Mesenchymal stem cell (in vitro differentiated cells and primary cell): ENCODE data around the gene SPAG7. TPM values are rescaled to one million over a fixed set of nuclear protein-coding genes. Genes with fewer than 3 reads are reported as not detected.

Experiments used
- DNase-seq: peaks from one replicate; pipeline ENCODE4 v3.0.0-alpha.2; 2013
- H2AFZ ChIP-seq: one replicate; pipeline ENCODE4 v1.6.1; 2013; ENCODE audit warnings: low read depth, mild to moderate bottlenecking, control low read depth, inconsistent platforms, low read length, moderate library complexity
- H2AK5ac ChIP-seq: 2 replicates; pipeline ENCODE4 v1.6.1; 2013; ENCODE audit warnings: low read length, moderate library complexity, mild to moderate bottlenecking, inconsistent platforms; ENCODE audit not compliant: severe bottlenecking
- H2BK120ac ChIP-seq: one replicate; pipeline ENCODE4 v1.6.1; 2013; ENCODE audit warnings: low read depth, mild to moderate bottlenecking, inconsistent platforms, low read length, moderate library complexity
- H2BK12ac ChIP-seq, 2 experiments: one replicate each; pipeline ENCODE4 v1.6.1; 2013; ENCODE audit warnings: inconsistent platforms in 2 of 2, low read length in 2 of 2, mild to moderate bottlenecking in 2 of 2, moderate library complexity in 2 of 2, control low read depth in 1 of 2
- H2BK15ac ChIP-seq: one replicate; pipeline ENCODE4 v1.6.1; 2013; ENCODE audit warnings: mild to moderate bottlenecking, low read depth, inconsistent platforms; ENCODE audit not compliant: poor library complexity, severe bottlenecking
- H2BK5ac ChIP-seq: 2 replicates; pipeline ENCODE4 v1.6.1; 2013; ENCODE audit warnings: low read depth, mild to moderate bottlenecking, low read length, control low read depth, inconsistent platforms; ENCODE audit not compliant: poor library complexity, severe bottlenecking
- H3K14ac ChIP-seq, 2 experiments: one replicate each; pipeline ENCODE4 v1.6.1; 2013; ENCODE audit warnings: inconsistent platforms in 2 of 2, low read length in 2 of 2, control low read depth in 1 of 2, mild to moderate bottlenecking in 1 of 2, moderate library complexity in 1 of 2
- H3K18ac ChIP-seq, 2 experiments: one replicate each; pipeline ENCODE4 v1.6.1; 2013; ENCODE audit warnings: inconsistent platforms in 2 of 2, low read length in 2 of 2, control low read depth in 1 of 2, low read depth in 1 of 2, mild to moderate bottlenecking in 1 of 2
- H3K23ac ChIP-seq, 2 experiments: one replicate each; pipeline ENCODE4 v1.6.1; 2013; ENCODE audit warnings: inconsistent platforms in 2 of 2, low read length in 2 of 2, mild to moderate bottlenecking in 2 of 2, moderate library complexity in 2 of 2, control low read depth in 1 of 2
- H3K27ac ChIP-seq: 2 replicates; pipeline ENCODE4 v1.5.1; 2013; ENCODE audit warnings: mild to moderate bottlenecking, moderate library complexity, low read length, control low read depth, inconsistent platforms; ENCODE audit not compliant: poor library complexity, severe bottlenecking
- H3K27me3 ChIP-seq, 2 experiments: 2 replicates each; pipeline versions ENCODE4 v1.6.1 to v1.7.0; 2013; ENCODE audit warnings: low read length in 2 of 2, mild to moderate bottlenecking in 2 of 2, moderate library complexity in 2 of 2, control low read depth in 1 of 2, inconsistent platforms in 1 of 2; ENCODE audit not compliant: control insufficient read depth in 1 of 2, insufficient read depth in 1 of 2
- H3K36me3 ChIP-seq, 2 experiments: 2 replicates each; pipeline versions ENCODE4 v1.6.1 to v1.7.0; 2013; ENCODE audit warnings: low read length in 2 of 2, control low read depth in 1 of 2, inconsistent platforms in 1 of 2, low read depth in 1 of 2, mild to moderate bottlenecking in 1 of 2; ENCODE audit not compliant: insufficient read depth in 2 of 2, control insufficient read depth in 1 of 2
- H3K4ac ChIP-seq, 2 experiments: one replicate each; pipeline ENCODE4 v1.6.1; 2013; ENCODE audit warnings: inconsistent platforms in 2 of 2, low read length in 2 of 2, mild to moderate bottlenecking in 2 of 2, moderate library complexity in 2 of 2, control low read depth in 1 of 2, low read depth in 1 of 2
- H3K4me1 ChIP-seq: 2 replicates; pipeline ENCODE4 v1.6.1; 2013; ENCODE audit warnings: low read depth, low read length, control low read depth; ENCODE audit not compliant: control insufficient read depth, insufficient read depth
- H3K4me2 ChIP-seq: 2 replicates; pipeline ENCODE4 v1.6.1; 2013; ENCODE audit warnings: low read length, mild to moderate bottlenecking, inconsistent platforms; ENCODE audit not compliant: poor library complexity, severe bottlenecking
- H3K4me3 ChIP-seq, 2 experiments: 2 replicates each; pipeline versions ENCODE4 v1.5.1 to v1.7.0; 2013; ENCODE audit warnings: low read length in 2 of 2, mild to moderate bottlenecking in 2 of 2, control low read depth in 1 of 2, low read depth in 1 of 2; ENCODE audit not compliant: insufficient read depth in 1 of 2
- H3K79me1 ChIP-seq: replicated peaks from 2 replicates; pipeline ENCODE4 v1.6.1; 2013; ENCODE audit warnings: mild to moderate bottlenecking, control low read depth, low read length, inconsistent platforms; ENCODE audit not compliant: poor library complexity, severe bottlenecking
- H3K9ac ChIP-seq: 2 replicates; pipeline ENCODE4 v1.7.0; 2013; ENCODE audit warnings: mild to moderate bottlenecking, low read length, moderate library complexity
- H3K9me3 ChIP-seq: 2 replicates; pipeline ENCODE4 v1.7.0; 2013; ENCODE audit warnings: mild to moderate bottlenecking, low read length; ENCODE audit not compliant: control insufficient read depth
- H4K8ac ChIP-seq: one replicate; pipeline ENCODE4 v1.6.1; 2013; ENCODE audit warnings: inconsistent platforms, mild to moderate bottlenecking, low read length, moderate library complexity
- H4K91ac ChIP-seq: one replicate; pipeline ENCODE4 v1.6.1; 2013; ENCODE audit warnings: mild to moderate bottlenecking, low read length, inconsistent platforms
- WGBS: methylation state at CpG from one replicate; pipeline ENCODE4 v1.1.7; 2013; ENCODE audit warnings: mixed read lengths; 5-methylcytosine and 5-hydroxymethylcytosine counted together
- polyA plus RNA-seq, 2 experiments: library from polyadenylated mRNA; stranded (reverse); fragments of 200-250 nt; gene quantifications; one replicate each; pipeline ENCODE4 v1.2.3, GENCODE V29; 2013

Gene SPAG7, protein sequence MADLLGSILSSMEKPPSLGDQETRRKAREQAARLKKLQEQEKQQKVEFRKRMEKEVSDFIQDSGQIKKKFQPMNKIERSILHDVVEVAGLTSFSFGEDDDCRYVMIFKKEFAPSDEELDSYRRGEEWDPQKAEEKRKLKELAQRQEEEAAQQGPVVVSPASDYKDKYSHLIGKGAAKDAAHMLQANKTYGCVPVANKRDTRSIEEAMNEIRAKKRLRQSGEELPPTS
- 51.2 TPM for polyA plus RNA-seq (2013, experiment 1 of 2)
- 49.7 TPM for polyA plus RNA-seq (2013, experiment 2 of 2)

DNA sequence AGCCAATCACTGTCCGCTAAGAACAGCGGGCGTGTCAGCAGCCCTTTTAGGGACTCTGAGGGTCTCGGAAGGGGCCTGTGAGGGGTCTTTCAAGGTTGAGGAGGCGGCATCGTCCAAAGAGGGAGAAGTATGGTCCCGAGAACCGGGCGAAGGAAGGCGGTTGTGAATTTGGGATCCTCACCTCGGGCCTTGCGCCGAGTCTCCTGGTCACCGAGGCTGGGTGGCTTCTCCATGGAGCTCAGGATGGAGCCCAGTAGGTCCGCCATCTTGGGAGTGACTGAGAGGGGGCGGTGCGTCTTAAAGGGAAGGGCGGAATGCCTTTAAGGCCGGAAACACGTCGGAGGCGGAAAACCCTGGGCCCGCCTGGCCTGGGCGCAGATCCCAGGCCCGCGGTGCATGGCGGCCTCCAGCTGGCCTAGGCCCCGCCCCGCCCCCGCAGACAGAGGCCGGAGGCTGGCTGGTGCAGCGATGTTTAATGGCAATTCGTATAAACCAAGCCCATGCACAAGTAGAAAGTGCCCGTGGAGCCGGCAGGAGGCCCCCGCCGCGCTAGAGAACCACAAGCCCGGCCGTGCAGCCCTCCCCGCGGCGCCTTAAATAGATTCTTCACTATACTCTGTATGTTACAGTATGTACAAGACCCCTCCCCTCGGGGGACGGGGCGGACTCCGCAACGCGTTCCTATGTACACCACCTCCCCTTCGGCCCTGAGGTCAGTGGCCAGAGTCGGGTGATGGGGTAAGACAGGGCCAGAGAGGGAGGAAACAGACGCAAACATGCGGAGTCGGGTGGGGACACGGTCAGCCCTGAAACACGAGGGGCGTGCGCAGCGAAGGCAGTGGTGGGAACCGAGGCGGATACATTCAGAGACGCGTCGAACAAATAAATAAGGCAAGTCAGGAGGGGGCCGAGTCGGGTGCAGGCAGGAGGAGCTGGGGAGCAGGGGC is at the start of gene SPAG7:
SPAG7 (minus strand) TSS at position 279 of the 947 bp plus-strand sequence; CDS start at position 266, 13 bp downstream.
- Histone ChIP-seq H3K79me1 (peaks cover 26% of the 10 kb centered on the region), H3K14ac (peak within 1 kb of the TSS in 1 of 2 experiments; percentile 95), H3K4ac (peak within 1 kb of the TSS; percentile 97), H3K9ac (peak within 1 kb of the TSS; percentile 99), H3K4me1 (peaks cover 31% of the 10 kb centered on the region), H2AFZ (peak within 1 kb of the TSS; percentile 64), H3K4me2 (peak within 1 kb of the TSS; percentile 83), H3K27me3 (no peaks in the 10 kb centered on the region), H2BK12ac (peak within 1 kb of the TSS; percentile 80 to 85), H2AK5ac (peak within 1 kb of the TSS; percentile 90), H4K8ac (peak within 1 kb of the TSS; percentile 98), H3K18ac (peak within 1 kb of the TSS; percentile 94 to 99), H3K36me3 (peaks cover 29 to 38% of the 10 kb centered on the region in 2 experiments), H4K91ac (peak within 1 kb of the TSS; percentile 97), H3K9me3 (no peaks in the 10 kb centered on the region), H3K4me3 (peak within 1 kb of the TSS; percentile 66 to 94), H3K27ac (peak within 1 kb of the TSS; percentile 100), H2BK5ac (peak within 1 kb of the TSS; percentile 96), H2BK15ac (peak within 1 kb of the TSS; percentile 100), H2BK120ac (peak within 1 kb of the TSS; percentile 92), H3K23ac (peak within 1 kb of the TSS in 1 of 2 experiments; percentile 47)
- DNase-seq, result peak; percentile 98
- WGBS, result under 1% methylated on average over 66 of the region's 66 CpGs

DNA sequence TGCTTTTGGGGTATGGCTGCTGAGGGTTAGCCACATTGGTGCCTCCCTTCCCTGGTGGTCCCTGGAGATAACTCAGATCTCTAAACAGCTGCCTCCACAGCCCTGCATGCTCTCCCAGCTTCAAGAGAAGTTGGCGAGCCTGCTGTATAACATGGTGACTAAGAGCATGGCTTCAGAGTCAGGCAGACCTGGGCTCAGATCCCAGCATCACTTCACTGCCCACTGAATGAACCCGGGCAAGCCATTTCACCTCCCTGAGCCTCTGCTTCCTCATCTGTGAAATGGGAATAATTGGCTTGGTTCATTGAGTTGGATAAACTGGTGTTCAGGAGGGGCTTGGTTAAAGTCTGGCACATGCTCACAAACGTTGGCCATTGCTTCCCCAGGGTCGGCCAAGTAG is 46.7 kb upstream of the SPAG7 start:
- peaks cover 2% of the 10 kb centered on the region for H3K4me1 ChIP-seq
- no peak overlapping the region for H3K4me3 ChIP-seq
- H2BK15ac ChIP-seq, result no peak overlapping the region
- H3K27ac ChIP-seq, result no peak overlapping the region
- no peak overlapping the region for H2BK120ac ChIP-seq
- no peak overlapping the region for H2AK5ac ChIP-seq
- H2BK5ac ChIP-seq, result no peak overlapping the region
- H3K4me2 ChIP-seq, result no peak overlapping the region
- no peak overlapping the region for H4K91ac ChIP-seq
- H3K36me3 ChIP-seq, result peaks cover 75 to 77% of the 10 kb centered on the region in 2 experiments
- no peak overlapping the region for H3K23ac ChIP-seq
- no peaks in the 10 kb centered on the region for H3K27me3 ChIP-seq
- no peak overlapping the region for H2BK12ac ChIP-seq
- WGBS, result 100% methylated on average over 4 of the region's 4 CpGs
- H3K9ac ChIP-seq, result no peak overlapping the region
- H3K9me3 ChIP-seq, result no peaks in the 10 kb centered on the region
- peaks cover 34% of the 10 kb centered on the region for H3K79me1 ChIP-seq
- no peak overlapping the region for H3K18ac ChIP-seq
- H2AFZ ChIP-seq, result no peak overlapping the region
- no peak for DNase-seq
- no peak overlapping the region for H3K14ac ChIP-seq
- no peak overlapping the region for H3K4ac ChIP-seq
- no peak overlapping the region for H4K8ac ChIP-seq

DNA sequence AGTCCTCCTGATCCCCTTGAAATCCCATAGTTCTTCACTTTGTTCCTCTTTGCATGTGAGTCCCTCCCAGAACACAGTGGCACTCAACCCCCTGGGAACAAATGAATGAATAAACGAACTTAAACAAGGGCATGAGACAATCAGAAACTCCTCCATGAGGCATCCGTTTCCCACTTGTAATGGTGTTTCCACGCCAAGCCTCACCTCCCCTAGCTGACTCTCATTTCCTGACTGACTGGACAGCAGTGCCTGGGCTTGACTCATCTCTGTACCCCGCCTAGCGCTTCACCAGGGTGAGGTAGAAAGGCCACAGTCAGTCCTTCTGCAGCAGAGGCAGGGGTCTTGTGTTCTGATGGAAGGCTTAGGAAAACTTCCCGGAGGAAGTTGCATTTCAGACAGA is 44.3 kb upstream of the SPAG7 start:
- H3K18ac ChIP-seq, result no peak overlapping the region
- H3K79me1 ChIP-seq, result peaks cover 43% of the 10 kb centered on the region
- H4K8ac ChIP-seq, result no peak overlapping the region
- WGBS, result 64% methylated on average over 6 of the region's 6 CpGs
- no peak overlapping the region for H4K91ac ChIP-seq
- H3K9me3 ChIP-seq, result no peaks in the 10 kb centered on the region
- DNase-seq, result peak; percentile 26
- no peak overlapping the region for H2AK5ac ChIP-seq
- H3K4ac ChIP-seq, result no peak overlapping the region
- no peak overlapping the region for H2AFZ ChIP-seq
- H3K4me2 ChIP-seq, result no peak overlapping the region
- no peak overlapping the region for H3K14ac ChIP-seq
- no peak overlapping the region for H3K23ac ChIP-seq
- H3K9ac ChIP-seq, result no peak overlapping the region
- H3K27ac ChIP-seq, result no peak overlapping the region
- H3K36me3 ChIP-seq, result peaks cover 79 to 80% of the 10 kb centered on the region in 2 experiments
- H3K4me1 ChIP-seq, result peaks cover 2% of the 10 kb centered on the region
- no peak overlapping the region for H2BK120ac ChIP-seq
- H2BK12ac ChIP-seq, result no peak overlapping the region
- no peaks in the 10 kb centered on the region for H3K27me3 ChIP-seq
- no peak overlapping the region for H3K4me3 ChIP-seq
- no peak overlapping the region for H2BK5ac ChIP-seq
- H2BK15ac ChIP-seq, result no peak overlapping the region
